Keratinocyte (primary cell): ENCODE data around the gene PTPRU. TPM values are rescaled to one million over a fixed set of nuclear protein-coding genes. Genes with fewer than 3 reads are reported as not detected.

ENCODE experiments used
- DNase-seq: peaks from one replicate; pipeline ENCODE4 v3.0.0-alpha.2; 2011; ENCODE audit warnings: low read depth, missing footprints, low spot score
- FAIRE-seq: peaks from 2 replicates; lab custom pipeline; 2011; peaks lifted over from hg19 to GRCh38; lab: Jason Lieb, UNC
- H2AFZ ChIP-seq: 2 replicates; pipeline ENCODE4 v1.6.0; 2012; ENCODE audit warnings: low read length, control low read depth, inconsistent platforms; ENCODE audit not compliant: control insufficient read depth
- H3K27ac ChIP-seq: 2 replicates; pipeline ENCODE4 v1.5.1; 2011; ENCODE audit warnings: low read length; ENCODE audit not compliant: control insufficient read depth, insufficient read depth
- H3K27me3 ChIP-seq: 3 replicates; pipeline ENCODE4 v1.6.0; 2011; ENCODE audit warnings: low read length; ENCODE audit not compliant: control insufficient read depth, insufficient read depth; ENCODE audit errors: extremely low read depth
- H3K36me3 ChIP-seq, 2 experiments: 2 replicates in 1 of 2; 3 replicates in 1 of 2; pipeline ENCODE4 v1.5.1; 2011; ENCODE audit warnings: low read length in 2 of 2, mild to moderate bottlenecking in 1 of 2; ENCODE audit not compliant: control insufficient read depth in 2 of 2, insufficient read depth in 2 of 2; ENCODE audit errors: extremely low read depth in 1 of 2
- H3K4me1 ChIP-seq: 3 replicates; pipeline ENCODE4 v1.5.1; 2011; ENCODE audit warnings: low read length; ENCODE audit not compliant: control insufficient read depth, insufficient read depth; ENCODE audit errors: extremely low read depth
- H3K4me2 ChIP-seq: 3 replicates; pipeline ENCODE4 v1.6.0; 2011; ENCODE audit warnings: low read depth, low read length; ENCODE audit not compliant: control insufficient read depth, insufficient read depth; ENCODE audit errors: extremely low read depth
- H3K4me3 ChIP-seq, 3 experiments: fragments of 200-600 bp in 1 of 3; sonication (generic) in 1 of 3; 2 replicates in 2 of 3; 3 replicates in 1 of 3; pipeline ENCODE4 v1.5.1; 2011 to 2016; ENCODE audit warnings: low read length in 3 of 3, mild to moderate bottlenecking in 3 of 3, control low read depth in 2 of 3, inconsistent platforms in 1 of 3, low read depth in 1 of 3, mixed read lengths in 1 of 3, mixed run types in 1 of 3, moderate library complexity in 1 of 3; ENCODE audit not compliant: control insufficient read depth in 2 of 3, insufficient read depth in 2 of 3; ENCODE audit errors: extremely low read depth in 1 of 3
- H3K79me2 ChIP-seq: 2 replicates; pipeline ENCODE4 v1.6.0; 2012; ENCODE audit warnings: low read length; ENCODE audit not compliant: control insufficient read depth, insufficient read depth
- H3K9ac ChIP-seq: 3 replicates; pipeline ENCODE4 v1.6.0; 2011; ENCODE audit warnings: low read length; ENCODE audit not compliant: control insufficient read depth, insufficient read depth; ENCODE audit errors: extremely low read depth
- H3K9me1 ChIP-seq: 3 replicates; pipeline ENCODE4 v1.6.0; 2011; ENCODE audit warnings: low read length; ENCODE audit not compliant: control insufficient read depth, insufficient read depth; ENCODE audit errors: extremely low read depth
- H3K9me3 ChIP-seq: 2 replicates; pipeline ENCODE4 v1.5.1; 2012; ENCODE audit warnings: low read depth, low read length; ENCODE audit not compliant: control insufficient read depth
- H4K20me1 ChIP-seq: 3 replicates; pipeline ENCODE4 v1.6.0; 2011; ENCODE audit warnings: low read length; ENCODE audit not compliant: control insufficient read depth, insufficient read depth; ENCODE audit errors: extremely low read depth
- EZH2 ChIP-seq: IDR thresholded peaks from one replicate; pipeline ENCODE4 v1.6.1; 2012; ENCODE audit warnings: inconsistent platforms, mild to moderate bottlenecking, low read length, moderate library complexity
- dilution Hi-C: fragments of 300-500 bp; cut with MboI; formaldehyde crosslinking; loops from one replicate; pipeline ENCODE4 v1.7.0; 2020; ENCODE audit warnings: low sequenced_read_pairs; ENCODE audit not compliant: extremely low pct_ligation_motif_present
- polyA plus RNA-seq, 5 experiments: library from polyadenylated mRNA; depleted of rRNA in 3 of 5; stranded (reverse) in 3 of 5; stranded (forward) in 1 of 5; unstranded in 1 of 5; fragments of >200 nt; gene quantifications; 1 replicate in 1 of 5; 2 replicates in 3 of 5; 3 replicates in 1 of 5; pipeline versions ENCODE4 v1.2.1 to v1.2.3, GENCODE V29; 2011 to 2012; ENCODE audit warnings: missing spikeins in 2 of 5, low read depth in 1 of 5, low replicate concordance in 1 of 5
- TF ChIP-seq, protein P1 (sequence below), 3 experiments: IDR thresholded peaks in 1 of 3; conservative IDR thresholded peaks in 1 of 3; optimal IDR thresholded peaks in 1 of 3; 2 replicates in 2 of 3; 3 replicates in 1 of 3; pipeline versions ENCODE3 to v1.5.1; 2011; ENCODE audit warnings: low read length in 3 of 3, mild to moderate bottlenecking in 3 of 3, moderate library complexity in 2 of 3, control low read depth in 1 of 3, inconsistent platforms in 1 of 3; ENCODE audit not compliant: insufficient read depth in 2 of 3; ENCODE audit errors: extremely low read depth in 1 of 3

The PTPRU gene
- polyA plus RNA-seq, 1 donor (not counting 4 experiments of a cell fraction or from before 2014, with no cell fraction given): 4.3 TPM

DNA sequence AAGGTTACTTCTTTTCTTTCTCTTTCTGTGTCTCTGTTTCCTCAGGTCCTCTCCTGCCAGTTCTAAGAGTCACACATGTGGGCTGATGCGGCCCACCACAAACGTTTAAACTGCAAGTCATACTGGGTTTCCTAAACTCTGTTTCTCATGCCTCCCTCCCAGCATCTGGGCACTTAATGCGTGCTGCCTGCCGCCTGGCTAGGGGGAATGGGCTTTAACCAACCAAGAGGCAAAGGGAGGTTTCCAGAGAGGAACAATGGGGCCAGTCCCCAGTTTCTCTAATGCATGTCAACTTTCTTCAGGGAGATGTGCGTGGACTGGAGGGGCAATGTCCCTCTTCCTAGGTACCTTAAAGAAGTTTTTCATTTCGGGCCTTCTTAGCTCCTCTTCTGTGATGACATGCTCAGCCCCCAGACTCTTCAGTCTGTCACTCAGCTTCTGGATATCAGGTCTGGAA, 34.7 kb upstream of the PTPRU start:
- dilution Hi-C loops: no loop called here
- FAIRE-seq (no peak), DNase-seq (no peak)
- Histone ChIP-seq H3K9ac (no peak overlapping the region), H3K27me3 (no peaks in the 10 kb centered on the region), H3K4me3 (no peak overlapping the region), H3K4me1 (peaks cover 14% of the 10 kb centered on the region), H2AFZ (no peak overlapping the region), H3K4me2 (no peak overlapping the region), H3K9me1 (peaks cover 2% of the 10 kb centered on the region), H3K79me2 (no peaks in the 10 kb centered on the region), H3K27ac (peak overlapping the region; percentile 76), H4K20me1 (no peaks in the 10 kb centered on the region), H3K9me3 (no peaks in the 10 kb centered on the region), H3K36me3 (peaks cover 23 to 29% of the 10 kb centered on the region in 2 experiments)
- no peak for TF ChIP-seq EZH2
- TF ChIP-seq, protein P1, sequence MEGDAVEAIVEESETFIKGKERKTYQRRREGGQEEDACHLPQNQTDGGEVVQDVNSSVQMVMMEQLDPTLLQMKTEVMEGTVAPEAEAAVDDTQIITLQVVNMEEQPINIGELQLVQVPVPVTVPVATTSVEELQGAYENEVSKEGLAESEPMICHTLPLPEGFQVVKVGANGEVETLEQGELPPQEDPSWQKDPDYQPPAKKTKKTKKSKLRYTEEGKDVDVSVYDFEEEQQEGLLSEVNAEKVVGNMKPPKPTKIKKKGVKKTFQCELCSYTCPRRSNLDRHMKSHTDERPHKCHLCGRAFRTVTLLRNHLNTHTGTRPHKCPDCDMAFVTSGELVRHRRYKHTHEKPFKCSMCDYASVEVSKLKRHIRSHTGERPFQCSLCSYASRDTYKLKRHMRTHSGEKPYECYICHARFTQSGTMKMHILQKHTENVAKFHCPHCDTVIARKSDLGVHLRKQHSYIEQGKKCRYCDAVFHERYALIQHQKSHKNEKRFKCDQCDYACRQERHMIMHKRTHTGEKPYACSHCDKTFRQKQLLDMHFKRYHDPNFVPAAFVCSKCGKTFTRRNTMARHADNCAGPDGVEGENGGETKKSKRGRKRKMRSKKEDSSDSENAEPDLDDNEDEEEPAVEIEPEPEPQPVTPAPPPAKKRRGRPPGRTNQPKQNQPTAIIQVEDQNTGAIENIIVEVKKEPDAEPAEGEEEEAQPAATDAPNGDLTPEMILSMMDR (optimal IDR thresholded peaks at IDR 0.05 in 1 of 3, IDR thresholded peaks at IDR 0.05 in 1 of 3, conservative IDR thresholded peaks at IDR 0.05 in 1 of 3; ENCODE audit: extremely low read depth in 1 of 3, insufficient read depth in 2 of 3, low read length in 3 of 3): no peak

GRCh38 chr1:29202053-29202452, 34.3 kb upstream of the PTPRU start:
- Histone ChIP-seq H3K27me3 (no peaks in the 10 kb centered on the region), H3K79me2 (no peaks in the 10 kb centered on the region), H3K9me3 (no peaks in the 10 kb centered on the region), H2AFZ (peak overlapping the region; percentile 72), H3K36me3 (peaks cover 24 to 26% of the 10 kb centered on the region in 2 experiments), H3K4me3 (peak overlapping the region in 2 of 3 experiments; percentile 54 to 57), H3K27ac (peak overlapping the region; percentile 76), H3K9ac (peak overlapping the region; percentile 54), H3K4me2 (peak overlapping the region; percentile 92), H3K4me1 (peaks cover 13% of the 10 kb centered on the region), H4K20me1 (no peaks in the 10 kb centered on the region), H3K9me1 (peaks cover 2% of the 10 kb centered on the region)
- FAIRE-seq: peak; percentile 5
- DNase-seq: no peak
- TF ChIP-seq, protein P1 (optimal IDR thresholded peaks at IDR 0.05 in 1 of 3, IDR thresholded peaks at IDR 0.05 in 1 of 3, conservative IDR thresholded peaks at IDR 0.05 in 1 of 3; ENCODE audit: extremely low read depth in 1 of 3, insufficient read depth in 2 of 3, low read length in 3 of 3): no peak
- TF ChIP-seq EZH2: no peak
- dilution Hi-C loops: no loop called here
